ENCODE results near the gene LTO1.

DNA sequence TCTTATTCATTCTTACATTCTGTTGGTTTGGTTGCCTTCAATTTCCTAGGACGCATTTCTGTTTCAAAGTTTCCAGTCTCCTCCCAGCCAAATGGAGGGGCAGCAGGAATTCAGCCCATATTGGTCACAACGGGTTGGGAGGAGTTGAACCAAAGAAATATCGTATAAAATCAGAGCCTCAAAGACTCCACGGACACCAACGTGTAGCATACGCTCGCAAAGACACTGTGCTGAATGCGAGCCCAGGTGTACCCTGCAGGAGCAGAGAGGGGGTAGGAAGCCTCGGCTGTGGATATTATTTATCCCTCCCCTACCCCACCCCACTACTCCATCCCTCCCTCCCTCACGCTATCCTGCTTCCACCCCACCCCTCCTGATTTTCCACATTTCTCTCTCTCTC lies 49.7 kb downstream of the LTO1 start:
- TF ChIP-seq CTCF (IDR thresholded peaks at IDR 0.05; ENCODE audit: insufficient read depth, low read length) = no peak
- no peak for TF ChIP-seq REST (IDR thresholded peaks at IDR 0.05; ENCODE audit: insufficient replicate concordance, low read depth)
- TF ChIP-seq POLR2AphosphoS5 (IDR thresholded peaks at IDR 0.05; ENCODE audit: low read depth) = no peak

All from HL-60 (cell line).